Neural crest cell (in vitro differentiated cells): ENCODE data around the gene ZNF581. TPM values are rescaled to one million over a fixed set of nuclear protein-coding genes. Genes with fewer than 3 reads are reported as not detected.

Source experiments
- DNase-seq: peaks from one replicate; pipeline ENCODE4 v3.0.0; 2021; ENCODE audit warnings: low read depth, mixed read lengths, low spot score
- H3K27ac Mint-ChIP-seq: one replicate; pipeline ENCODE4 v1.8.0; 2021; ENCODE audit warnings: mild to moderate bottlenecking, mixed read lengths; ENCODE audit not compliant: unreplicated experiment
- H3K27me3 Mint-ChIP-seq: 2 replicates; pipeline ENCODE4 v1.8.0; 2021; ENCODE audit warnings: low read depth, mild to moderate bottlenecking, mixed read lengths
- H3K36me3 Mint-ChIP-seq: 2 replicates; pipeline ENCODE4 v1.8.0; 2021; ENCODE audit warnings: low read depth, mild to moderate bottlenecking, mixed read lengths
- H3K4me1 Mint-ChIP-seq: 2 replicates; pipeline ENCODE4 v1.8.0; 2021; ENCODE audit warnings: mixed read lengths
- H3K4me3 Mint-ChIP-seq: one replicate; pipeline ENCODE4 v1.8.0; 2021; ENCODE audit warnings: mild to moderate bottlenecking, mixed read lengths
- H3K9me3 Mint-ChIP-seq: 2 replicates; pipeline ENCODE4 v1.8.0; 2021; ENCODE audit warnings: mixed read lengths
- CTCF ChIP-seq: fragments of 200-600 bp; sonication (generic); conservative IDR thresholded peaks from 2 replicates; pipeline ENCODE4 v1.5.0; 2021; ENCODE audit warnings: antibody characterized with exemption, mild to moderate bottlenecking
- long read RNA-seq: library from polyadenylated mRNA; unstranded; transcript quantifications from one replicate; pipeline ENCODE4 v2.0.0, GENCODE V29; 2020
- total RNA-seq: library from RNA; stranded (reverse); gene quantifications from 2 replicates; pipeline ENCODE4 v1.2.1, GENCODE V29; 2021

ZNF581 gene
- total RNA-seq = 40.8 and 41.9 TPM in 2 replicates
- long read RNA-seq, transcript ZNF581-201 (2 exons, 1,298 nt) = major isoform, 12 of 13 reads
- long read RNA-seq, partial matches to known transcripts = 1 of 13 reads
- long read RNA-seq, other reads (novel, unspliced or antisense) = 0 of 13 reads

- Mint-ChIP-seq H3K4me3 (peak within 1 kb of the TSS; percentile 98), H3K9me3 (peaks cover 2% of the 10 kb centered on the region), H3K36me3 (peaks cover 18% of the 10 kb centered on the region), H3K27ac (peak within 1 kb of the TSS; percentile 96), H3K4me1 (peaks cover 49% of the 10 kb centered on the region), H3K27me3 (peaks cover 21% of the 10 kb centered on the region)
- TF ChIP-seq CTCF = no peak
- peak; percentile 64 for DNase-seq
Measured at GRCh38 chr19:55643003-55643886, at the start of gene ZNF581. ZNF581 (plus strand) TSS chr19:55643649; CDS start chr19:55644572, 923 bp downstream.

GRCh38 chr19:55594996-55595545 lies 48.4 kb upstream of the ZNF581 start:
- Mint-ChIP-seq H3K27ac (no peak overlapping the region), H3K4me3 (peak overlapping the region; percentile 27), H3K9me3 (peaks cover 5% of the 10 kb centered on the region)

GRCh38 chr19:55596304-55596703 lies 47.1 kb upstream of the ZNF581 start:
- Mint-ChIP-seq H3K27me3 (no peaks in the 10 kb centered on the region), H3K4me1 (peaks cover 13% of the 10 kb centered on the region), H3K9me3 (peaks cover 5% of the 10 kb centered on the region), H3K4me3 (peak overlapping the region; percentile 29), H3K36me3 (peaks cover 32% of the 10 kb centered on the region), H3K27ac (no peak overlapping the region)
- no peak for DNase-seq
- TF ChIP-seq CTCF = no peak

More at GRCh38 chr19:55594996-55595545, 48.4 kb upstream of the ZNF581 start:
- peaks cover 32% of the 10 kb centered on the region for H3K36me3 Mint-ChIP-seq
- H3K27me3 Mint-ChIP-seq = no peaks in the 10 kb centered on the region
- H3K4me1 Mint-ChIP-seq = peaks cover 7% of the 10 kb centered on the region
- no peak for TF ChIP-seq CTCF
- DNase-seq = no peak

- Mint-ChIP-seq H3K27ac (no peak overlapping the region), H3K4me3 (no peak overlapping the region), H3K36me3 (peaks cover 28% of the 10 kb centered on the region), H3K4me1 (peaks cover 14% of the 10 kb centered on the region), H3K27me3 (no peaks in the 10 kb centered on the region), H3K9me3 (peaks cover 5% of the 10 kb centered on the region)
- no peak for TF ChIP-seq CTCF
- no peak for DNase-seq
Measured at GRCh38 chr19:55597501-55597921, 45.9 kb upstream of the ZNF581 start.

- H3K4me1 Mint-ChIP-seq = peaks cover 14% of the 10 kb centered on the region
- peak overlapping the region; percentile 61 for H3K4me3 Mint-ChIP-seq
- peaks cover 5% of the 10 kb centered on the region for H3K9me3 Mint-ChIP-seq
- H3K36me3 Mint-ChIP-seq = peaks cover 28% of the 10 kb centered on the region
- no peak overlapping the region for H3K27ac Mint-ChIP-seq
- no peak for TF ChIP-seq CTCF
- no peak for DNase-seq
- H3K27me3 Mint-ChIP-seq = no peaks in the 10 kb centered on the region
Measured at GRCh38 chr19:55598034-55598433, 45.4 kb upstream of the ZNF581 start.
